BLaER1 treated with 17β-estradiol and CSF1 and Interleukin-3, amounts not matched to agents 10 nM and 100 nM (cell line): Measurements from ENCODE around the gene AP1B1.

ENCODE experiments used
- H3K27ac ChIP-seq, 11 experiments: shearing (Covaris generic); formaldehyde crosslinking; 2 replicates each; pipeline ENCODE4 v1.8.1; 2022
- H3K27me3 ChIP-seq, 11 experiments: shearing (Covaris generic); formaldehyde crosslinking; 2 replicates each; pipeline ENCODE4 v1.8.1; 2022
- H3K36me3 ChIP-seq, 11 experiments: shearing (Covaris generic); formaldehyde crosslinking; 2 replicates each; pipeline ENCODE4 v1.8.1; 2022
- H3K4me1 ChIP-seq, 10 experiments: shearing (Covaris generic); formaldehyde crosslinking; 2 replicates each; pipeline ENCODE4 v1.8.1; 2022
- H3K4me2 ChIP-seq, 11 experiments: shearing (Covaris generic); formaldehyde crosslinking; 2 replicates each; pipeline ENCODE4 v1.8.1; 2022
- H3K4me3 ChIP-seq, 10 experiments: shearing (Covaris generic); formaldehyde crosslinking; 2 replicates each; pipeline ENCODE4 v1.8.1; 2022
- H3K9ac ChIP-seq, 11 experiments: shearing (Covaris generic); formaldehyde crosslinking; 2 replicates each; pipeline ENCODE4 v1.8.1; 2022
- H3K9me3 ChIP-seq, 11 experiments: shearing (Covaris generic); formaldehyde crosslinking; replicated peaks in 1 of 11; 2 replicates each; pipeline ENCODE4 v1.8.1; 2022
- H4K20me1 ChIP-seq, 11 experiments: shearing (Covaris generic); formaldehyde crosslinking; 2 replicates each; pipeline ENCODE4 v1.8.1; 2022
- Cebpa-rat ChIP-seq, 11 experiments: shearing (Covaris generic); IDR thresholded peaks; 2 replicates each; pipeline ENCODE4 v1.8.1; 2022

The AP1B1 gene

GRCh38 chr22:29312218-29313125 is 75.9 kb downstream of the AP1B1 start:
- Histone ChIP-seq H3K4me1 (peaks cover 30 to 67% (median 52%) of the 10 kb centered on the region in 10 experiments), H3K4me3 (no peak overlapping the region), H3K27ac (peak overlapping the region in 2 of 11 experiments; percentile 57 to 79; a peak in 2 of 22 replicates), H4K20me1 (peaks cover 7 to 77% (median 35%) of the 10 kb centered on the region in 11 experiments; a peak in 17 of 22 replicates), H3K9me3 (peaks cover 0 to 5% (median 0%) of the 10 kb centered on the region in 11 experiments; a peak in 1 of 22 replicates), H3K27me3 (peaks cover 47 to 83% (median 77%) of the 10 kb centered on the region in 11 experiments), H3K9ac (no peak overlapping the region), H3K36me3 (peaks cover 0 to 4% (median 0%) of the 10 kb centered on the region in 11 experiments; a peak in 1 of 22 replicates), H3K4me2 (peak overlapping the region in 5 of 11 experiments; percentile 73 to 99 (median 81); a peak in 7 of 22 replicates)
- TF ChIP-seq Cebpa-rat (IDR thresholded peaks at IDR 0.05) = no peak

DNA sequence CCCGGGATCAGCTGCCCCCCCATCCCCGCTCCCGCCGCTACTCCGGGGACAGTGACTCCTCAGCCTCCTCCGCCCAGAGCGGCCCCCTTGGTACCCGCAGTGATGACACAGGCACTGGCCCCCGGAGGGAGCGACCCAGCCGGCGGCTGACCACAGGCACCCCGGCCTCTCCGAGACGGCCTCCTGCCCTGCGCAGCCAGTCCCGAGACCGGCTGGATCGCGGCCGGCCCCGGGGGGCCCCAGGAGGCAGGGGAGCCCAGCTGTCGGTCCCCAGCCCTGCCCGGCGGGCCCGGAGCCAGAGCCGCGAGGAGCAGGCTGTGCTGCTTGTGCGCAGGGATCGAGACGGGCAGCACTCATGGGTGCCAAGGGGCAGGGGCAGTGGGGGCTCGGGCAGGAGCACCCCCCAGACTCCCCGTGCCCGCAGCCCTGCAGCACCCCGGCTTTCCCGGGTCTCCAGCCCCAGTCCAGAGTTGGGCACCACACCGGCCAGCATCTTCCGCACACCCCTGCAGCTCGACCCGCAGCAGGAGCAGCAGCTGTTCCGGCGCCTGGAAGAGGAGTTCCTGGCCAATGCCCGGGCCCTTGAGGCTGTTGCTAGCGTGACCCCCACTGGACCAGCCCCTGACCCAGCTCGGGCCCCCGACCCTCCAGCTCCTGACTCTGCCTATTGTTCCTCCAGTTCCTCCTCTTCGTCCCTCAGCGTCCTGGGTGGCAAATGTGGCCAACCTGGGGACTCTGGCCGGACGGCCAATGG is 76.7 kb downstream of the AP1B1 start:
- Histone ChIP-seq H3K9ac (peak overlapping the region in 4 of 11 experiments; percentile 5 to 52 (median 19); a peak in 4 of 22 replicates), H3K27me3 (peaks cover 39 to 84% (median 77%) of the 10 kb centered on the region in 11 experiments), H3K27ac (peak overlapping the region in 4 of 11 experiments; percentile 35 to 79 (median 48); a peak in 7 of 22 replicates), H3K4me2 (peak overlapping the region in 10 of 11 experiments; percentile 32 to 99 (median 70); a peak in 21 of 22 replicates), H4K20me1 (peaks cover 7 to 78% (median 35%) of the 10 kb centered on the region in 11 experiments; a peak in 17 of 22 replicates), H3K36me3 (no peaks in the 10 kb centered on the region), H3K4me3 (no peak overlapping the region), H3K4me1 (peaks cover 31 to 71% (median 56%) of the 10 kb centered on the region in 10 experiments), H3K9me3 (no peaks in the 10 kb centered on the region; a peak in 1 of 22 replicates)
- TF ChIP-seq Cebpa-rat (IDR thresholded peaks at IDR 0.05) = no peak

DNA sequence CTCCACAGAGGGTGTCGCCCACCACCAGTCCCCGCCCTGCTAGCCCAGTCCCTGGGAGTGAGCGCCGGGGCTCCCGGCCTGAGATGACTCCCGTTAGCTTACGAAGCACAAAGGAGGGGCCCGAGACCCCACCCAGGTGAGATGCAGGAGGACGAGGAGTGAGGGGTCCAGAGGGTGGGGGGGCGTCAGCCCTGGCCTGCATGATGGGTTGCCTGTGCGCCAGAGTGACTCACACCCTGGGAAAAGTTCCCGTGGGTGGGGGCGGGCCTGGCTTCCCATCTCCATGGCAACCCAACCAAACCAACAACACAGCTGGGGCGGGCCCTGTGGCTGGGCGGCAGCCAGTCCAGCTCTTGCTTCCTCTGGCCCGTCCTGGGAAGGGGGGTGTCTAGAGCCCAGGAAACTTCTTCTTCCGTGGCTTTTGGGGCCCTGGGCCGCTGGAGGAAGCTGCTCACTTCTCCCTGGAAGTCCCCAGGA is 77.5 kb downstream of the AP1B1 start:
- H3K4me1 ChIP-seq = peaks cover 39 to 74% (median 63%) of the 10 kb centered on the region in 10 experiments
- peak overlapping the region in 3 of 11 experiments; percentile 35 to 79 (median 41); a peak in 6 of 22 replicates for H3K27ac ChIP-seq
- peaks cover 7 to 78% (median 35%) of the 10 kb centered on the region in 11 experiments; a peak in 17 of 22 replicates for H4K20me1 ChIP-seq
- H3K9ac ChIP-seq = peak overlapping the region in 2 of 11 experiments; percentile 19 to 52; a peak in 2 of 22 replicates
- H3K27me3 ChIP-seq = peaks cover 32 to 84% (median 77%) of the 10 kb centered on the region in 11 experiments
- no peaks in the 10 kb centered on the region; a peak in 1 of 22 replicates for H3K9me3 ChIP-seq
- peak overlapping the region; percentile 32 to 99 (median 68) for H3K4me2 ChIP-seq
- H3K36me3 ChIP-seq = no peaks in the 10 kb centered on the region
- H3K4me3 ChIP-seq = no peak overlapping the region
- no peak for TF ChIP-seq Cebpa-rat (IDR thresholded peaks at IDR 0.05)

- peak overlapping the region; percentile 32 to 99 (median 78) for H3K4me2 ChIP-seq
- H3K27me3 ChIP-seq = peaks cover 28 to 84% (median 77%) of the 10 kb centered on the region in 11 experiments
- no peaks in the 10 kb centered on the region; a peak in 1 of 22 replicates for H3K9me3 ChIP-seq
- peaks cover 7 to 75% (median 33%) of the 10 kb centered on the region in 11 experiments; a peak in 17 of 22 replicates for H4K20me1 ChIP-seq
- H3K4me3 ChIP-seq = no peak overlapping the region
- peak overlapping the region in 2 of 11 experiments; percentile 41 to 79; a peak in 6 of 22 replicates for H3K27ac ChIP-seq
- peak overlapping the region in 1 of 11 experiments; percentile 52; a peak in 1 of 22 replicates for H3K9ac ChIP-seq
- no peak for TF ChIP-seq Cebpa-rat (IDR thresholded peaks at IDR 0.05)
- peaks cover 45 to 81% (median 69%) of the 10 kb centered on the region in 10 experiments for H3K4me1 ChIP-seq
- no peaks in the 10 kb centered on the region for H3K36me3 ChIP-seq
Observed at GRCh38 chr22:29310065-29310862, 78.1 kb downstream of the AP1B1 start.

- H3K9ac ChIP-seq = peak overlapping the region in 5 of 11 experiments; percentile 0 to 55 (median 11); a peak in 4 of 22 replicates
- no peaks in the 10 kb centered on the region for H3K9me3 ChIP-seq
- peaks cover 21 to 81% (median 72%) of the 10 kb centered on the region in 11 experiments for H3K27me3 ChIP-seq
- no peaks in the 10 kb centered on the region for H3K36me3 ChIP-seq
- H3K4me3 ChIP-seq = peak overlapping the region in 3 of 10 experiments; percentile 26 to 82 (median 31); a peak in 1 of 20 replicates
- TF ChIP-seq Cebpa-rat (IDR thresholded peaks at IDR 0.05) = no peak
- peak overlapping the region in 1 of 11 experiments; percentile 79; a peak in 1 of 22 replicates for H3K27ac ChIP-seq
- H4K20me1 ChIP-seq = peaks cover 7 to 68% (median 27%) of the 10 kb centered on the region in 11 experiments; a peak in 17 of 22 replicates
- H3K4me1 ChIP-seq = peaks cover 53 to 85% (median 68%) of the 10 kb centered on the region in 10 experiments
- H3K4me2 ChIP-seq = peak overlapping the region; percentile 60 to 99 (median 89)
Observed at GRCh38 chr22:29309332-29310064, 78.9 kb downstream of the AP1B1 start.

DNA sequence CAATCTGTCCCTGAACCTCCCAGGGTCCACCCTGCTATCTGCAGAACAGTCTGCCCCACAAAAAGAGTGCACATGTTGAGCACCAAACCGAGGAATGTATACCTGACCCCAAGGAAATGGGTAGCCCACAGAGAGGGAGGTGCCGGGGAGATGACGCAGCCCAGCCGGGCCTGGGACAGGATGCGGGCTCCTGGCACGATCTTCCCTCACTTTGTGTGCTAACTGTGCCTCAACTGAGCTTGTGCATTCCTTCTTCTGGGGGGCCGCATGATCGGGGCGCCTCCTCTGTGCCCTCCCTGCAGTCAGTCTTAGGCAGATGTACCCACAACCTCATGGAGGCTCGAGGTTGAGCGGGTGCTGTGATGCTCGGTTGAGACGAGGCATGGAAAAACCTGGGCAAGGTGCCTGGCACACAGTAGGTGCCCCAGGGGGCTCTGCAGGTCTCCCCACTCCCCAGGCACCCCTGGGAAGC is 79.5 kb downstream of the AP1B1 start:
- Histone ChIP-seq H4K20me1 (peaks cover 7 to 61% (median 27%) of the 10 kb centered on the region in 11 experiments; a peak in 17 of 22 replicates), H3K27ac (peak overlapping the region in 1 of 11 experiments; percentile 79; a peak in 1 of 22 replicates), H3K27me3 (peaks cover 14 to 74% (median 66%) of the 10 kb centered on the region in 11 experiments), H3K4me3 (peak overlapping the region in 3 of 10 experiments; percentile 26 to 82 (median 31); a peak in 5 of 20 replicates), H3K9ac (peak overlapping the region in 3 of 11 experiments; percentile 5 to 55 (median 42); a peak in 3 of 22 replicates), H3K4me2 (peak overlapping the region; percentile 60 to 99 (median 89)), H3K36me3 (no peaks in the 10 kb centered on the region), H3K9me3 (no peaks in the 10 kb centered on the region), H3K4me1 (peaks cover 60 to 85% (median 73%) of the 10 kb centered on the region in 10 experiments)
- no peak for TF ChIP-seq Cebpa-rat (IDR thresholded peaks at IDR 0.05)
